HepG2 (cell line): ENCODE results near the gene RSPRY1. TPM values are rescaled to one million over a fixed set of nuclear protein-coding genes. Genes with fewer than 3 reads are reported as not detected.

ENCODE experiments used
- ETV6 ChIP-seq: sonication (generic); formaldehyde crosslinking; conservative IDR thresholded peaks from 2 replicates; pipeline ENCODE4 v1.4.0; 2020; ENCODE audit warnings: missing genetic modification reagents
- FOXM1 ChIP-seq: sonication (generic); formaldehyde crosslinking; IDR thresholded peaks from 2 replicates; pipeline ENCODE4 v1.5.0; 2020; ENCODE audit warnings: missing genetic modification reagents
- GATAD2A ChIP-seq: IDR thresholded peaks from 2 replicates; pipeline ENCODE4 v1.6.1; 2016
- KMT2A ChIP-seq: sonication (generic); formaldehyde crosslinking; IDR thresholded peaks from 2 replicates; pipeline ENCODE4 v1.4.0; 2020; ENCODE audit warnings: missing genetic modification reagents
- MAF1 ChIP-seq: sonication (generic); formaldehyde crosslinking; IDR thresholded peaks from 2 replicates; pipeline ENCODE4 v1.5.0; 2020; ENCODE audit warnings: missing genetic modification reagents, borderline replicate concordance
- PHF5A ChIP-seq: IDR thresholded peaks from one replicate; pipeline ENCODE4 v1.6.1; 2018; ENCODE audit warnings: low read depth, missing genetic modification reagents; ENCODE audit not compliant: unreplicated experiment
- RARA ChIP-seq: IDR thresholded peaks from 2 replicates; pipeline ENCODE4 v1.6.1; 2016; ENCODE audit warnings: missing genetic modification reagents, missing compliant biosample characterization
- SIX1 ChIP-seq: sonication (generic); formaldehyde crosslinking; IDR thresholded peaks from 2 replicates; pipeline ENCODE4 v1.4.0; 2020; ENCODE audit warnings: missing genetic modification reagents, borderline replicate concordance
- SNRNP70 ChIP-seq: fragments of 200-400 bp; formaldehyde crosslinking; IDR thresholded peaks from 2 replicates; pipeline ENCODE4 v1.6.1; 2017; ENCODE audit warnings: mild to moderate bottlenecking, low read depth, low read length, moderate library complexity
- ZNF264 ChIP-seq: sonication (generic); formaldehyde crosslinking; IDR thresholded peaks from 2 replicates; pipeline ENCODE4 v1.4.0; 2020; ENCODE audit warnings: missing genetic modification reagents
- ZNF335 ChIP-seq: sonication (generic); formaldehyde crosslinking; IDR thresholded peaks from 2 replicates; pipeline ENCODE4 v1.4.0; 2020; ENCODE audit warnings: missing genetic modification reagents
- ZNF660 ChIP-seq: sonication (generic); formaldehyde crosslinking; IDR thresholded peaks from 2 replicates; pipeline ENCODE4 v1.5.1; 2020; ENCODE audit warnings: mild to moderate bottlenecking, low read depth, missing genetic modification reagents, borderline replicate concordance
- ZNF747 ChIP-seq: sonication (generic); formaldehyde crosslinking; IDR thresholded peaks from 2 replicates; pipeline ENCODE4 v1.8.1; 2023; ENCODE audit warnings: missing genetic modification reagents, mild to moderate bottlenecking, borderline replicate concordance
- ZNF749 ChIP-seq: sonication (generic); formaldehyde crosslinking; IDR thresholded peaks from 2 replicates; pipeline ENCODE4 v1.8.0; 2022; ENCODE audit warnings: mild to moderate bottlenecking, missing genetic modification reagents, moderate library complexity, borderline replicate concordance
- ZNF777 ChIP-seq: sonication (generic); formaldehyde crosslinking; IDR thresholded peaks from 2 replicates; pipeline ENCODE4 v1.4.0; 2020; ENCODE audit warnings: missing genetic modification reagents
- polyA plus RNA-seq, 8 experiments: library from polyadenylated mRNA; depleted of rRNA in 3 of 8; stranded (reverse) in 7 of 8; unstranded in 1 of 8; fragments of >200 nt; fragmentation: Illumina TruSeq in 4 of 8; extraction: Trizol in 4 of 8; gene quantifications; 2 replicates each; pipeline versions ENCODE4 v1.2.1 to v1.2.3, GENCODE V29; 2011 to 2016; ENCODE audit warnings: low read depth in 4 of 8, missing spikeins in 1 of 8, mixed read lengths in 1 of 8; ENCODE audit not compliant: insufficient read depth in 1 of 8
- total RNA-seq, 5 experiments: library from RNA; depleted of rRNA; stranded (reverse); fragments of >200 nt; fragmentation: Illumina TruSeq; extraction: Trizol; gene quantifications; 2 replicates each; pipeline ENCODE4 v1.2.3, GENCODE V29; 2016; ENCODE audit warnings: low read depth in 1 of 5
- TF ChIP-seq, protein P1 (sequence below): sonication (generic); formaldehyde crosslinking; IDR thresholded peaks from 2 replicates; pipeline ENCODE4 v1.5.1; 2020; ENCODE audit warnings: mild to moderate bottlenecking, missing genetic modification reagents, borderline replicate concordance
- TF ChIP-seq, protein P2 (sequence below): sonication (generic); formaldehyde crosslinking; IDR thresholded peaks from 2 replicates; pipeline ENCODE4 v1.4.0; 2020; ENCODE audit warnings: missing genetic modification reagents, borderline replicate concordance
- TF ChIP-seq, protein P3 (sequence below): sonication (generic); formaldehyde crosslinking; IDR thresholded peaks from 2 replicates; pipeline ENCODE4 v1.5.0; 2020; ENCODE audit warnings: missing genetic modification reagents, mild to moderate bottlenecking, borderline replicate concordance

RSPRY1 gene
- total and polyA plus RNA-seq, 2 of the 13 experiments (the other 11 are each of a cell fraction or from before 2014, with no cell fraction given) = 53.4 to 61.0 TPM

DNA sequence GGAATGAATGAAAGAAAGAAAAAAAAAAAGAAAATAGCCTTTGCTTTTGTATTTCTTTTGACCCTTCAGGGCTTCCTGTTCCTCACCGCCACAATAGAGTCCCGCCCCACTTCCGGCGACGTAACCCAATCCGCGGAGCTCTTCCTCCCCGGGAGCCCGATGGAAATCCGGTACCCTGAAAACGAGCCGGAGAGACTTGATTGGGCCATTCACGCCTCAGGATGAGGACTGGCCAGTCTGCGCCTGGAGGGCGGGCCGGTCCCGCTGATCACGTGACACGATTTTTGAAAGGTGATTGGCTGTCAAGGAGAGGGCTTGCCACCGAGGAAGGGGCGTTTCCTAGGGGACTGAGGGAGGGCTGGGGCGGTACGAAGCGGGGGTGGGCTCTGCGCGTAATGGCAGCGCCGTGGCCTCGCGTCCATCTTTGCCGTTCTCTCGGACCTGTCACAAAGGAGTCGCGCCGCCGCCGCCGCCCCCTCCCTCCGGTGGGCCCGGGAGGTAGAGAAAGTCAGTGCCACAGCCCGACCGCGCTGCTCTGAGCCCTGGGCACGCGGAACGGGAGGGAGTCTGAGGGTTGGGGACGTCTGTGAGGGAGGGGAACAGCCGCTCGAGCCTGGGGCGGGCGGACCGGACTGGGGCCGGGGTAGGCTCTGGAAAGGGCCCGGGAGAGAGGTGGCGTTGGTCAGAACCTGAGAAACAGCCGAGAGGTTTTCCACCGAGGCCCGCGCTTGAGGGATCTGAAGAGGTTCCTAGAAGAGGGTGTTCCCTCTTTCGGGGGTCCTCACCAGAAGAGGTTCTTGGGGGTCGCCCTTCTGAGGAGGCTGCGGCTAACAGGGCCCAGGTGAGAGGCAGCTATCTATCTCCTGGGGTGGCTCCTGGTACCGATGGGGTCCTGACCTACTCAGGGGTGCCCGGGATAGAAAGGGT, at the start of gene RSPRY1, which contains the start of gene PSME3IP1 (continued):
- TF ChIP-seq SIX1 (no peak), SNRNP70 (no peak), PHF5A (CRISPR knock-in tag) (peak; percentile 36), ZNF335 (CRISPR knock-in tag) (peak; percentile 31; the same call in 1 of the 2 replicates), MAF1 (no peak), ETV6 (CRISPR knock-in tag) (peak; percentile 57; the same call in 1 of the 2 replicates), ZNF747 (CRISPR knock-in tag) (peak; percentile 58; the same call in 1 of the 2 replicates), ZNF749 (no peak; the same call in 1 of the 2 replicates), GATAD2A (CRISPR knock-in tag) (peak; percentile 12; the same call in 1 of the 2 replicates), FOXM1 (CRISPR knock-in tag) (no peak), KMT2A (CRISPR knock-in tag) (peak; percentile 71; the same call in 1 of the 2 replicates), ZNF660 (no peak), ZNF777 (CRISPR knock-in tag) (no peak), ZNF264 (CRISPR knock-in tag) (no peak), RARA (CRISPR knock-in tag) (0 out of 2 replicates have a peak, but pooled peaks have one; percentile 13)
- TF ChIP-seq, protein P1, sequence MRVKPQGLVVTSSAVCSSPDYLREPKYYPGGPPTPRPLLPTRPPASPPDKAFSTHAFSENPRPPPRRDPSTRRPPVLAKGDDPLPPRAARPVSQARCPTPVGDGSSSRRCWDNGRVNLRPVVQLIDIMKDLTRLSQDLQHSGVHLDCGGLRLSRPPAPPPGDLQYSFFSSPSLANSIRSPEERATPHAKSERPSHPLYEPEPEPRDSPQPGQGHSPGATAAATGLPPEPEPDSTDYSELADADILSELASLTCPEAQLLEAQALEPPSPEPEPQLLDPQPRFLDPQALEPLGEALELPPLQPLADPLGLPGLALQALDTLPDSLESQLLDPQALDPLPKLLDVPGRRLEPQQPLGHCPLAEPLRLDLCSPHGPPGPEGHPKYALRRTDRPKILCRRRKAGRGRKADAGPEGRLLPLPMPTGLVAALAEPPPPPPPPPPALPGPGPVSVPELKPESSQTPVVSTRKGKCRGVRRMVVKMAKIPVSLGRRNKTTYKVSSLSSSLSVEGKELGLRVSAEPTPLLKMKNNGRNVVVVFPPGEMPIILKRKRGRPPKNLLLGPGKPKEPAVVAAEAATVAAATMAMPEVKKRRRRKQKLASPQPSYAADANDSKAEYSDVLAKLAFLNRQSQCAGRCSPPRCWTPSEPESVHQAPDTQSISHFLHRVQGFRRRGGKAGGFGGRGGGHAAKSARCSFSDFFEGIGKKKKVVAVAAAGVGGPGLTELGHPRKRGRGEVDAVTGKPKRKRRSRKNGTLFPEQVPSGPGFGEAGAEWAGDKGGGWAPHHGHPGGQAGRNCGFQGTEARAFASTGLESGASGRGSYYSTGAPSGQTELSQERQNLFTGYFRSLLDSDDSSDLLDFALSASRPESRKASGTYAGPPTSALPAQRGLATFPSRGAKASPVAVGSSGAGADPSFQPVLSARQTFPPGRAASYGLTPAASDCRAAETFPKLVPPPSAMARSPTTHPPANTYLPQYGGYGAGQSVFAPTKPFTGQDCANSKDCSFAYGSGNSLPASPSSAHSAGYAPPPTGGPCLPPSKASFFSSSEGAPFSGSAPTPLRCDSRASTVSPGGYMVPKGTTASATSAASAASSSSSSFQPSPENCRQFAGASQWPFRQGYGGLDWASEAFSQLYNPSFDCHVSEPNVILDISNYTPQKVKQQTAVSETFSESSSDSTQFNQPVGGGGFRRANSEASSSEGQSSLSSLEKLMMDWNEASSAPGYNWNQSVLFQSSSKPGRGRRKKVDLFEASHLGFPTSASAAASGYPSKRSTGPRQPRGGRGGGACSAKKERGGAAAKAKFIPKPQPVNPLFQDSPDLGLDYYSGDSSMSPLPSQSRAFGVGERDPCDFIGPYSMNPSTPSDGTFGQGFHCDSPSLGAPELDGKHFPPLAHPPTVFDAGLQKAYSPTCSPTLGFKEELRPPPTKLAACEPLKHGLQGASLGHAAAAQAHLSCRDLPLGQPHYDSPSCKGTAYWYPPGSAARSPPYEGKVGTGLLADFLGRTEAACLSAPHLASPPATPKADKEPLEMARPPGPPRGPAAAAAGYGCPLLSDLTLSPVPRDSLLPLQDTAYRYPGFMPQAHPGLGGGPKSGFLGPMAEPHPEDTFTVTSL = peak; percentile 44; the same call in 1 of the 2 replicates
- TF ChIP-seq, protein P2, sequence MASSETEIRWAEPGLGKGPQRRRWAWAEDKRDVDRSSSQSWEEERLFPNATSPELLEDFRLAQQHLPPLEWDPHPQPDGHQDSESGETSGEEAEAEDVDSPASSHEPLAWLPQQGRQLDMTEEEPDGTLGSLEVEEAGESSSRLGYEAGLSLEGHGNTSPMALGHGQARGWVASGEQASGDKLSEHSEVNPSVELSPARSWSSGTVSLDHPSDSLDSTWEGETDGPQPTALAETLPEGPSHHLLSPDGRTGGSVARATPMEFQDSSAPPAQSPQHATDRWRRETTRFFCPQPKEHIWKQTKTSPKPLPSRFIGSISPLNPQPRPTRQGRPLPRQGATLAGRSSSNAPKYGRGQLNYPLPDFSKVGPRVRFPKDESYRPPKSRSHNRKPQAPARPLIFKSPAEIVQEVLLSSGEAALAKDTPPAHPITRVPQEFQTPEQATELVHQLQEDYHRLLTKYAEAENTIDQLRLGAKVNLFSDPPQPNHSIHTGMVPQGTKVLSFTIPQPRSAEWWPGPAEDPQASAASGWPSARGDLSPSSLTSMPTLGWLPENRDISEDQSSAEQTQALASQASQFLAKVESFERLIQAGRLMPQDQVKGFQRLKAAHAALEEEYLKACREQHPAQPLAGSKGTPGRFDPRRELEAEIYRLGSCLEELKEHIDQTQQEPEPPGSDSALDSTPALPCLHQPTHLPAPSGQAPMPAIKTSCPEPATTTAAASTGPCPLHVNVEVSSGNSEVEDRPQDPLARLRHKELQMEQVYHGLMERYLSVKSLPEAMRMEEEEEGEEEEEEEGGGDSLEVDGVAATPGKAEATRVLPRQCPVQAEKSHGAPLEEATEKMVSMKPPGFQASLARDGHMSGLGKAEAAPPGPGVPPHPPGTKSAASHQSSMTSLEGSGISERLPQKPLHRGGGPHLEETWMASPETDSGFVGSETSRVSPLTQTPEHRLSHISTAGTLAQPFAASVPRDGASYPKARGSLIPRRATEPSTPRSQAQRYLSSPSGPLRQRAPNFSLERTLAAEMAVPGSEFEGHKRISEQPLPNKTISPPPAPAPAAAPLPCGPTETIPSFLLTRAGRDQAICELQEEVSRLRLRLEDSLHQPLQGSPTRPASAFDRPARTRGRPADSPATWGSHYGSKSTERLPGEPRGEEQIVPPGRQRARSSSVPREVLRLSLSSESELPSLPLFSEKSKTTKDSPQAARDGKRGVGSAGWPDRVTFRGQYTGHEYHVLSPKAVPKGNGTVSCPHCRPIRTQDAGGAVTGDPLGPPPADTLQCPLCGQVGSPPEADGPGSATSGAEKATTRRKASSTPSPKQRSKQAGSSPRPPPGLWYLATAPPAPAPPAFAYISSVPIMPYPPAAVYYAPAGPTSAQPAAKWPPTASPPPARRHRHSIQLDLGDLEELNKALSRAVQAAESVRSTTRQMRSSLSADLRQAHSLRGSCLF (CRISPR knock-in tag) = no peak
- TF ChIP-seq, protein P3, sequence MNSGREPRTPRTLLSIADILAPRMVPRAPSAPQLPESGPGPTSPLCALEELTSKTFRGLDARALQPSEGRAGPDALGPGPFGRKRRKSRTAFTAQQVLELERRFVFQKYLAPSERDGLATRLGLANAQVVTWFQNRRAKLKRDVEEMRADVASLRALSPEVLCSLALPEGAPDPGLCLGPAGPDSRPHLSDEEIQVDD = peak; percentile 81; the same call in 1 of the 2 replicates
